SU-DHL-6 (cell line): ENCODE data around the gene ITGA11.

Experiments used
- H2AFZ ChIP-seq: fragments of 200-600 bp; sonication (generic); 2 replicates; pipeline ENCODE4 v1.6.1; 2014; ENCODE audit warnings: low read depth, mild to moderate bottlenecking, moderate library complexity, mixed read lengths, antibody characterized with exemption, low read length; ENCODE audit not compliant: severe bottlenecking
- H3F3A ChIP-seq: fragments of 200-600 bp; shearing (Covaris generic); 2 replicates; pipeline ENCODE4 v1.6.0; 2016; ENCODE audit warnings: antibody characterized with exemption, mild to moderate bottlenecking; ENCODE audit not compliant: insufficient read depth
- H3K27ac ChIP-seq: fragments of 200-600 bp; sonication (generic); 2 replicates; pipeline ENCODE4 v1.5.1; 2016; ENCODE audit warnings: low read depth, mild to moderate bottlenecking, low read length, moderate library complexity, mixed read lengths
- H3K27me3 ChIP-seq: fragments of 200-600 bp; sonication (generic), shearing (Covaris generic); 2 replicates; pipeline ENCODE4 v1.6.0; 2014; ENCODE audit warnings: mild to moderate bottlenecking, low read length
- H3K36me3 ChIP-seq: fragments of 200-600 bp; sonication (generic); 2 replicates; pipeline ENCODE4 v1.6.1; 2014; ENCODE audit warnings: mild to moderate bottlenecking, low read length, mixed read lengths
- H3K4me2 ChIP-seq: fragments of 300-600, 200-600 bp; shearing (Covaris generic), sonication (generic); 2 replicates; pipeline ENCODE4 v1.6.0; 2014; ENCODE audit warnings: low read length, low read depth, mild to moderate bottlenecking; ENCODE audit not compliant: poor library complexity, severe bottlenecking
- H3K4me3 ChIP-seq: fragments of 200-600 bp; sonication (generic); 2 replicates; pipeline ENCODE4 v1.5.1; 2014; ENCODE audit warnings: antibody characterized with exemption, low read length, mild to moderate bottlenecking, mixed read lengths; ENCODE audit not compliant: insufficient read depth, poor library complexity, severe bottlenecking
- H3K79me2 ChIP-seq: fragments of 200-600 bp; sonication (generic); 2 replicates; pipeline ENCODE4 v1.6.1; 2014; ENCODE audit warnings: mild to moderate bottlenecking, low read length, moderate library complexity; ENCODE audit not compliant: insufficient read depth
- H3K9ac ChIP-seq: fragments of 200-600 bp; sonication (generic); 2 replicates; pipeline ENCODE4 v1.7.0; 2014; ENCODE audit warnings: mild to moderate bottlenecking, low read length
- H3K9me2 ChIP-seq: fragments of 200-600 bp; sonication (generic); replicated peaks from 2 replicates; pipeline ENCODE4 v1.6.1; 2014; ENCODE audit warnings: low read length; ENCODE audit not compliant: insufficient read depth
- H3K9me3 ChIP-seq: fragments of 200-600 bp; sonication (generic); 2 replicates; pipeline ENCODE4 v1.6.1; 2014; ENCODE audit warnings: low read length, mixed read lengths; ENCODE audit not compliant: insufficient read depth
- H4K20me1 ChIP-seq: fragments of 200-600 bp; sonication (generic); 2 replicates; pipeline ENCODE4 v1.6.1; 2014; ENCODE audit warnings: low read depth, mild to moderate bottlenecking, antibody characterized with exemption, low read length, moderate library complexity, mixed read lengths
- CTCF ChIP-seq: fragments of 200-600 bp; sonication (generic); IDR thresholded peaks from one replicate; pipeline ENCODE4 v1.5.1; 2017; ENCODE audit warnings: antibody characterized with exemption, mild to moderate bottlenecking, low read length, moderate library complexity; ENCODE audit not compliant: insufficient read depth, poor library complexity, severe bottlenecking
- EZH2phosphoT487 ChIP-seq: fragments of 200-600 bp; sonication (generic), shearing (Covaris generic); conservative IDR thresholded peaks from 2 replicates; pipeline ENCODE4 v1.6.1; 2018; ENCODE audit warnings: mild to moderate bottlenecking, antibody characterized with exemption, low read length, moderate library complexity, mixed read lengths

ITGA11 gene

GRCh38 chr15:68271854-68272471 lies 160.0 kb downstream of the ITGA11 start:
- Histone ChIP-seq H3K27ac (no peak overlapping the region), H2AFZ (no peak overlapping the region), H4K20me1 (no peaks in the 10 kb centered on the region), H3K79me2 (no peaks in the 10 kb centered on the region), H3K9ac (no peak overlapping the region), H3K36me3 (no peaks in the 10 kb centered on the region), H3K4me3 (no peak overlapping the region), H3K4me2 (no peak overlapping the region), H3F3A (no peaks in the 10 kb centered on the region), H3K9me3 (no peaks in the 10 kb centered on the region), H3K9me2 (no peaks in the 10 kb centered on the region), H3K27me3 (no peaks in the 10 kb centered on the region)
- TF ChIP-seq CTCF (no peak), EZH2phosphoT487 (no peak)

- TF ChIP-seq EZH2phosphoT487: no peak
- no peak for TF ChIP-seq CTCF
- no peak overlapping the region for H3K4me2 ChIP-seq
- no peak overlapping the region for H3K4me3 ChIP-seq
- H3K9ac ChIP-seq: no peak overlapping the region
- H2AFZ ChIP-seq: no peak overlapping the region
- H3K79me2 ChIP-seq: no peaks in the 10 kb centered on the region
- no peaks in the 10 kb centered on the region for H3K9me3 ChIP-seq
- no peaks in the 10 kb centered on the region for H3K9me2 ChIP-seq
- H4K20me1 ChIP-seq: no peaks in the 10 kb centered on the region
- no peaks in the 10 kb centered on the region for H3F3A ChIP-seq
- H3K27me3 ChIP-seq: 0 out of 2 replicates have a peak, but pooled peaks cover 3% of the 10 kb centered on the region
- H3K36me3 ChIP-seq: no peaks in the 10 kb centered on the region
- no peak overlapping the region for H3K27ac ChIP-seq
Observed at GRCh38 chr15:68268405-68268804, 163.6 kb downstream of the ITGA11 start.

- H3K4me3 ChIP-seq: no peak overlapping the region
- no peaks in the 10 kb centered on the region for H3K36me3 ChIP-seq
- TF ChIP-seq CTCF (no peak), EZH2phosphoT487 (no peak)
- no peaks in the 10 kb centered on the region for H3K9me3 ChIP-seq
- H3F3A ChIP-seq: no peaks in the 10 kb centered on the region
- 0 out of 2 replicates have a peak, but pooled peaks cover 3% of the 10 kb centered on the region for H3K27me3 ChIP-seq
- no peaks in the 10 kb centered on the region for H3K79me2 ChIP-seq
- no peaks in the 10 kb centered on the region for H3K9me2 ChIP-seq
- no peaks in the 10 kb centered on the region for H4K20me1 ChIP-seq
- H3K4me2 ChIP-seq: no peak overlapping the region
- no peak overlapping the region for H3K9ac ChIP-seq
- H2AFZ ChIP-seq: no peak overlapping the region
- H3K27ac ChIP-seq: no peak overlapping the region
Observed at GRCh38 chr15:68265674-68266073, 166.3 kb downstream of the ITGA11 start.
